ENCODE measurements around the gene LEMD2.

The LEMD2 gene

DNA sequence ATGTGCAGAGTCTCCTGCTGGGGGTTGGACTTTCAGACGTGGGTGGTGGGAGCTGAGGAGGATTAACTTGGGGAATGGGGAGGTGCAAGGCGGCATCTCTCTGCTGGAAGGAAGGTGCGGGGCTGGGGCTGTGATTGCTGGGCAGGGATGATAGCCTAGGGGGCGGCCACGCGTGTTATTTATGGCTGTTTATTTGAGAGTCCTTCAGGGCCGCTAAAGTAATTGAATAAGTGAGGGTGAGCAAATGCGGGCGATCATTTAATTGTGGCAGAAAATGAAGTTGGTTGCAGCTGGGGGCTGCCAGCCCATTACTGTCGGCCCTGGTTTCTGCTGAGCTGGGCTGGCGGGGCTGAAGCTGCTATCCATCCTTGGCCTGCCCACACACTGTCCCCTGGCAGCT, 34.7 kb downstream of the LEMD2 start:
- no peak for DNase-seq

DNA sequence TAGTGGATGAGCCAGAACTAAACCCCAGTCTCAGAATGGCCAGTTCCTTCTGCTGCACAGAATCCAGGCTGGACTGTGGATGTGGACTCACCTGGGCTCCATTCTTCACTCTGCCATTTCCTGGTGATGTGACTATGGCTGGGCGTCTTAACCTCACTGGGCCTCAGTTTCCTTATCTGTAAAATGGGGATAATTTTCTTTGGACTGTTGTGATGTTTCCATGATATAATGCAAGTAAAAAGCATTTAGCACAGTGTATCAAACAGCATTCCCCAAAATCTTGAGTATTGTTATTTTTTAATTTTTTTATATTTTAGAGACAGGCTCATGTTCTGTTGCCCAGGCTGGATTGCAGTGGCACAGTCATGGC, 36.3 kb downstream of the LEMD2 start:
- no peak for DNase-seq

DNA sequence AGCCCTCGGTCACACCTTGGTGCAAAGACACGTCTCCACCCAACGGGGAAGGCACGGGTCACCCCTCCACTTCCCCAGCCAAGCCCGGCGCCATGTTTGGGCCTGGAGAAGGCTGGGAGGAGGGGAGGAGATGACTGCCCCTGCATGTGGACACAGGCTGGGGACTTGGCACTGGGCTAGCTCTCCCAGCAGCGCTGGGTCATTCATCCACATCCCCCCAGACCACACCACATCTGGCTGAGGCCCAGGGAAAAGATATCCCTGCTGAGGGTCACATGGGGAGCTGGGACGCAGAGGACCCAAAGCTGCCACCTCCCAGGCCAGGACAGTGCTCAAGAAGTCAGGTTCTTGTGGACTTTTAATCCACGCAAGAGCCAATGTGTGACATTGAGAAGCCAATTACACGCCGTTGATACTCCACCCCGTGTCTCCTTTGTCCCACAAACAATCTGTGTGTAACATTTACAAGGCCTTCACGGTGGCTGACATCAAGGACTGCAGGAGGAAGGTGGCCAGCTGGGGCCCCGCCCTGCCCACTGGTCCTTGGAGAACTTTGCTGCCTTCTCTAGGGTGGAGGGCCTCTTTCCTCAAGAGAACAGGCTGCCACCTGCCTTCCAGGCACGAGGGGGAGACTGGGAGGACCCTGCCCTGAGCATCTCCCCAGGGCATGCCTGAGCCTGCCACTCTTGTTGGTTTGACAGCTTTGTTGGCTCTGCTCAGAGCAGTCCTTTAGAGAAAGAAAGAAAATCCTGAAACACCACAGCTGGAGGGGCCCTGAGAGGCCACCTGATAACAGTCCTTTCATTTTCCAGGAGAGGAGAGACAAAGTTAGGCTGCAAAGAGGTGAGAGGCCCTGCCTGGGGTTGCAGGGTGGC, 36.9 kb downstream of the LEMD2 start:
- DNase-seq: no peak

DNA sequence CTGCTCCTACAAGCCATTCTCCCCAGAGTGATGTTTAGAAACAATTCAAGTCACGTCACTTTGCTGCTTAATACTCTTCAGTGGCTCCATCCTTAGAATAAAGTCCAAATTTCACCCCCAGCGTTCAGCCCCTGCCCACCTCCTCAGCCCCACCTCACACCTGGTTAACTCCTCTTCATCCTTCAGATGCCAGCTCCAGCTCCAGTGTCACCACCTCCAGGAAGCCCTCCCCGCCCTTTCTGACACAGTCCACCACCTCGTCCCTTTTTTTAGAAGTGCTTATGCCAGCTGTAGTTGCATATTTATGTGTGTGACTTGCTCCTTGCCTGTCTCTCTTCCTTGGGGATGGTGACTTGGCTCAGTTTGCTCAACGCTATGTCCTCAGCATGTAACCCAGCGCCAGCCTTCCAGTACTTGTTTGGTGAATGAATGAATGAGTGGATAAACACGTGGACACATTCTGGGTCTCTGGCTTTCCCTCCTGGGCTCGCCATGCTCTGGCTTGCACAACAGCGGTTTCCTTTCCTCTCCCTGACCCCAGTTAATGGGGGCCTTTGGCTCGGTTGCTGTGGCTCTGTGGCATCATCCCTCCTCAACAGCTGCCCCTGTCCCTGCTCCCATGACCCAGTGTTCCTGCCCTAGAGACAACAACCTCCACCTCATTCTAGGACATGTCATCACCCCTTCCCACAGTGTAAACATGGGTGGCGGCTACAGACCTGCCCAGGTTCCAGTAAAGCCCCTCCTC, 38.5 kb downstream of the LEMD2 start:
- DNase-seq: no peak

DNA sequence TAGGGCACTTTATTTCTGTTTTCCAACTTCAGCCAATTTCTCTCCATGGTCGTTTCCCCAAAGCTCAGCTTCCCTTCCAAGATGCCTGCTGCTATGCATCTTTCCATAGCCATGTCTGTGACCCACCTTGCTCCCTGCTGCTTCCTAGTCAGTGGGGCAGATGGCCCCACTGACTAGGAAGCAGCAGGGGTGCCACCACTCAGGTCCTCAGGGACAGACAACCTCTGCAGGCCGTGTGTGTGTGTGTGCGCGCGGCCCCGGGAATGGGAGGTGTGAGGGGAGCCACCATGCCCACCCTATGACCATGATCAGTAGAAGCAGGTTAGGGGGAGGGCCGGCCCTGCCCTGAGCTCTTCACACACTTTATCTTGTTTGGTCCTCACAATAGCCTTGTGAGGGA, 39.5 kb downstream of the LEMD2 start:
- no peak for DNase-seq

DNA sequence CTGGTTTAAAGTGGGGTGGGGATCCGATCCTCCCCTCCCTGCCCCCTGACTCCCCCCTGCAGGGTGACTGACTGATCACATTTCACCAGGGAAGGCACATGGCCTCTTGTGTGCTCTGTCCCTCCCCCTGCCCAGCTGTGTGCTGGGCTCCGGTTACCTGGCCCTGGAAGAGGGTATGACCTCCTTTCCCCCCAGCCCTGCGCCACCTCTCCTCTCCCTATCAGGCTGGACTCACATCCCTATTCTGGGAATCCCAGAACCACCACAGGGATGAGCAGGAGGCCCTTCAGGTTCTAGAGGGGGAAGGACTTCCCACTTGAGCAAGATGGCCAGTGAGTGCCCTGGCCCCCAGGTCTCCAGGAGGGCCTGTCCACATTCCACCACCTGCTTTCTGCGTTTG, 40.1 kb downstream of the LEMD2 start:
- DNase-seq: no peak

DNA sequence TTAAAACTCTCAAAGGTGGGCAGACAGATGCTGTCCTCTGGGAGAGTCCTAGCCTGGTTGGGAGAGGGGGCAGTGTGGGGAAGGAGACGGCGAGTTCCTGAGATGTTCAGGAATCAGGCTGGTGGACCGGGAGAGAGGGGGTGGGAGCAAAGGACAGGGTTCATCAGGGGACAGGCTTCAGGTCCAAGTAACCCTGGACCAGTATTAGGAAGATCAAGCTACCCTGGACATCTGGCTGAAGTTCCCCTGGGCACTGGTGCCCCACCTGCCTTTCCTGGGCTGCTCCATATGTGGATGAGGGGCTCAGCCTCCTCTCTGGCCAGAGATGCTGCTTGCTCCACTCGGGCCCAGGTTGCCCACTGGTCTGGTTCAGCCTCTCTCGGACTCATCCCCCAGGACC, 41.1 kb downstream of the LEMD2 start:
- no peak for DNase-seq

DNA sequence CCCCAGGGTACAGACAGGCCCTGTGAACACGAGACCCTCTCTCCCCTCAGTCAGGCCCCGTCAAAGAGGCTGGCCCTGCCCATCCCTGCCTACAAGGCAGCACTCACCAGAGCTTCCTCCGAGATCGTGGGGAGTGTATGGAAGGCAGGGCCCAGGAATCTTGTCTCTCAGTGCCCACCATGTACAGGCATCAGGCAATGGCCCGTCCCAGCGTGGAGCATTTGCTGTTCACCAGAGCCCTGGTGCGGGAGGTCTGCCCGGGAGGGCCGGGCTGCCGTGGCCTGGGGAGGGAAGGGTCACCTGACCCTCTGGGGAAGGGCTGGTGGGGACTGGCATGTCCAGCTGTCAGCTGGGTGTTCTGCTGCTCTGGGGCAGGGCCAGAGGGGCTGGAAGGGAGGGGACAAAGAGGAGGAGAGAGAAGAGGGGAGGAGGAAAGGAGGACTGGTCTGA, 42.3 kb downstream of the LEMD2 start, which contains the start of gene IP6K3:
TSS of gene IP6K3 (minus strand) at position 255 of the 450 bp plus-strand sequence. CDS start 11,429 bp downstream, outside the sequence.
- DNase-seq: no peak

DNA sequence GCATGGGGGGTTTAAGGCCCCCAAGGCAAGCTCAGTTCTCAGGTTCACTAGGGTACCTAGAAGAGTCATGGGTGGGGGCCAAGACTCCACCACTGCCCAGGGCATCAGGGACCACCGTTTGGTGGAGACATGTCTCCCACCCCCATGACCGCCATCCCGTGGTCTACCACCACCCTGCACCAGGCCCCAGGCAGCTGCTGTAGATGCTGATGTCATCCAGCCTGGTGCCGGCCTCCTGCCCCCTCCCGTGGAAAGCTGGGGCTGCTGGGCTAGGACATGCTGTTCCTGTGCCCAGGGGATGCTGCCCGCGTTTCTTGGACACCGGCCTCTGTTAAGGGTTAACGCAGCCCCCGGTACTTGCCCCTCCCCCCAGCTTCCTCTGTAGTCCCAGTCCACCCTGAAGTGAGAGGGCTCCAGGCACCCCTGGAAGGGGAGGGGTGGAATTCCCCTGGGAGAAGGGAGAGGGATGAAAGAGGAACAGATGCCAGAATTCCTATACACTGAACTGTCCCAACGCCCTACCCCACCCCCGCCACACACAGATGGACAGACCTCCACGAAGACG, 42.8 kb downstream of the LEMD2 start:
- peak; percentile 87 for DNase-seq

DNA sequence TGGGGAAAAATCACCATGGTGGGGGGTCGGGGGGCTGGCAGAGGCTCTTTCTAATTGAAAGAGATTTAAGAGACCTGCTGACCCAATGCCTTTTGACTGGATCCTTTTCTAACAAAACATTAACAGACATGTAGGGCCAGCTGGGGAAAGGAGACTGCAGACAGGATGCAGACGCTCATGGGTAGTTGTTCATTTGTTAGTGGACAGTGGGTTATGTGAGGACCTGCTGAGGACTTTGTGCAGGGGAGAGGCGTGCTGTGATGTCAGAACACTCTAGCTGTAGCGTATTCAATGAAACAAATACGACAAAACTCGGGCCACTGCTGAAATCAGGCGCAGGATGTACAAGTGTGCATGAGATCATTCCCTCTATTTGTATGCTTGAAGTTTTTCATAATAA, 43.4 kb downstream of the LEMD2 start:
- DNase-seq: peak; percentile 18

DNA sequence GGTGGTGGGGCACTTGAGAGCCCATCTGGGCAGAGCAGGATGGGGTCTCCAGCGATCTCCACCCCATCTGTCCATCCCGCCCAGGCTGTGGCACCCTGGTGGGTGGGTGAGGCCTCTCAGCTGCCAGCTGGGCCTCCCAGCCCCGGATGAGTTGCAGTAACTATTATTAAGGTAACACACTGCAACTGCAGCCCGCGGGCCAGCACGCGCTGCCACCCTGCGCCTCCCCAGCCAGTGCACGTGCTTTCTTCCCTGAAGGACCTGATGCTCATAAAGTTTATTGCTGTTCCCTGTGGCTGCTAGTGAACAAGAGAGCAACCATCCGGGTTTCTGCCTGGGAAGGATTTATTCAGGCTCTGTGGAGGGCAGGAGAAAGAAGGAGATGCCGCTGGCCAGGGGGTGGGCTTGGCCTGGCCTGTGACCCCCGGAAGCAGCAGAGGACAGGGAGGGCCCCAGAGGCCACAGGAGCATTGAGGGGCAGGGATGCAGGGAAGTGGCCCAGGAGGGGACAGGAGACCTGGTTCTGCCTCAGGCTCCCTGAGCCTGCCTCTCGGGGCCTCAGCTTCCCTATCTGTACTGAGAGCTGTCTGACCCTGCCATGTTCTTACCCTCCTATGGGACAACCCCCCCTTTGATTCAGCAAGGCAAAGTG, 43.9 kb downstream of the LEMD2 start:
- DNase-seq: peak; percentile 16

DNA sequence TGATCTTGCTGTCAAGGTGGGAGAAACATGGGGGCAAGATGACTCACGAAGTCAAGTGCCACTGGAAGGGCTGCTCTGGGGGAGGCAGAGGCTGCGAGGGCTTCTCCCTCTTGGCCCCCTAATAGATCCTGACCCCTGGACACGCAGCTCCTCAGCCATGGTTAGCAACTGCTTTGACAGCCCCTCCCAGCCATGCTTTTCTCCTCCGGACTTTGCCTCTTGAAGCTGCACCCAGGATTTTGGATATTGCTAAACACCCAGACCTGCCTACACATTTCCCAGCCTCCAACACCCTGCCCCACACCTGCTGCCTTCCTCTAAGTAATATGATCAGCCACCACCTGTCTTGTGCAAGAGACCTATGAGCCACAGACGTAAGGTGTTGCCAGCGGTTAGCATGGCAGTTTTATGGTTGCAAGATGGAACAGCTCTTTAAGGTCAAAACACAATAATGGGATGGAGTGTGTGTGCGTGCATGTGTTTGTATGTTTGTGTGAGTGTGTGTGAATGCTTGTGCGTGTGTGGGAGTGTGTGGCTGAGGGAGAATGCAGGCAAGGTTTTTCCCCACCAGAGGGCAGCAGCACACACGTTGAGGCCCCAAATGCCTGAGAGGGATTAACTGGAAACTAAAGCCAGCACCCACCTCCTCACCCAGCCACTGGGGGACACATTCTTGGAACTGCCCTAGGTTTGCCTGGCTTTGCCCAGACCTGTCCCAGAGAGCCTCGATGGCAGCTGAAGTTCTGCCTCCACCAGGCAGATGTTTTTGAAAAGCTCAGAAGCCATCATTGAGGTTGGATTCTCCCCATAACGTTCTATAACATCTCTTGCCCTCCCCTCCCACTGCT, 44.7 kb downstream of the LEMD2 start:
- DNase-seq: peak; percentile 77

DNA sequence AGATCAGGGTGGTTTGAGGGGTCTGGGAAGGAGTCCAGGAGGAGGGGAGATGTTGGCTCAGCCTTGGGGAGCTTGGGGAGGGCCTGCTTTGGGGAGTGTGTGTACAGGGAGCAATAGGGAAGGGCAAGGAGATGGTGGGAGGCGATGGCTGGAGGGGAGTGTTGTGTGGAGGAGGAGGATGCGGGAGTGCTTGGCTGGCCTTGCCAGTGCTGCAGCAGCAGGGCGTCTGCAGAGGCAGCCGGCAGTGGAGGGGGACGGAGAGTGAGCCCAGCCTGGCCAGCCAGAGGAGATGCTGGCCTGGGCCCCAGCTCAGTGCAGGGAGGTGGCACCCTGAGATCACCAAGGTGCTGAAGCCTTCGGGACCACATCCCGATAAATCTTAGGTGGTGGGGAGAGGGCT, 46.1 kb downstream of the LEMD2 start:
- no peak for DNase-seq

DNA sequence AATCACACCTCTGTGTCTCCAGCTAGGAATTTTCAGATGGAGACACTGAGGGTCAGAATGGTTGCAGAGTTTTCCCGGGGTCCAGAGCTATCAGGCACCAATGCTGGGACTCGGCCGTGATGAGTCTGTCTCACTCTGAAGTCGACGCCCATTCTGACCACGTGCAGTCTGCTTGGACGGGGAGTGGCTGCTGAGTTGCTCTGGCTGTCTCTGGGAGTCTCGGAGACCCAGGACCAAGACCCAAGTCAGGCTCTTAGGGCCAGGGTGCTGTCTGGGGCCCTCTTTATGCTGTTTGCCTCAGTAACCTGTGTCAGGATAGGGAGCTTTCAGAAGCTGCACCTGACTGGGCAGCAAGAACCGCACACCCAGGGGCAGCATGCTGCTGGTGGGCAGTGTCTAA, 46.8 kb downstream of the LEMD2 start:
- no peak for DNase-seq

DNA sequence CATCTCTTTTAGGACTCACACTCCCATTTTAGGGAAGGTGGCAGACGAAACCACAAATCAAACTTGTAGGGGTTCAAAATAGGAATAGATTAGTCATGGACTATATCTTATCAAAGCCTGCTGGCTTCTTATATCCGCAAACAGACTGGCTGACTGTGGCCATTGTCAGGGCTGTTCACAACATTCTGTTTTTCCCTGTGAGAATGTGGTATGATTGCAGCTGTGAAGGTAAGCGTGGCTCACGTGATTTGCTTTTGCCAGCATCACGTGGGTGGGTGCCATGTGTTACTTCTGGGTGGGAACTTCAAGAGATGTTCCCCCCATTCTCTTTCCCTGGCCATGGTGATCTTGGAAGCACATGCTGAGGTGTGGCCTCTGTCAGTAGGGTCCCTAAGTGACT, 48.1 kb downstream of the LEMD2 start:
- DNase-seq: no peak

DNA sequence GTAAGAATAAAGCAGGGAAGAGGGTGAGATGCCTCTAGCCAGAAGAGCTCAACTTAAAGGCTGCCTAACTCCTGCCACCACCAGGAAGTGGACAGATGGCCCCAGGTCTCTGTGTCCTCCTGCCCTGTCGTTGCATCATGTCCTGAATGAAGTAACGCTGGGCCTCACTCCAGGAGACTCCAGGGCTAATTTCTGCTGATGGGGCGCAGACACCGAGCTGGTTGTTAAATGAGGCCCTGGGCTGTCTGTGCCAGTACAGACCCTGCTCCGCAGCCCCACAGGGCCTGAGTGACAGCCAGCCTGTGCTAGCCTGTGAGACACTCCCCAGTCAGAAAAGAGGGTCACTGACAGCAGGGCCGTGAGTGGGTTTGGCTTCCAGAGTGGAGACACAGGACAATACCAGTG, 48.7 kb downstream of the LEMD2 start:
- no peak for DNase-seq

DNA sequence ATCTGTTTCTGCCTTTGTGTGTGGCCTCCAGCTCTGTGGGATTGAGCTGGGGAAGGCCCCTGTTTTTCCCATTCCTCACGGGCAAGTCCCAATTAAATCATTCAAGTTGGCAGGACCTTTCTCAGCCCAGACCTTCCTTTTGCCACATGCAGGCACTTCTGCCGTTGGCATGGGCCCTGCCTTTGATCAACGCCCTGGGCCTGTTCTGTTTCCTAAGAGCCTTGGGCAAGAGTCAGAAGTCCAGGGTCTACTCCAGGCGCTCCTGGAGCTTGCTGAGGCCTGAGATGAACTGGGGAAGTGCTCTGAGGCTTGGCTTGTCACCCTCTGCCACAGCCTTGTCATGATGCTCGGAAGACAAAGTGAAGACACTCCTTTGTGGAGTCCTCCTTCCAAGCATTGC, 49.4 kb downstream of the LEMD2 start:
- no peak for DNase-seq

DNA sequence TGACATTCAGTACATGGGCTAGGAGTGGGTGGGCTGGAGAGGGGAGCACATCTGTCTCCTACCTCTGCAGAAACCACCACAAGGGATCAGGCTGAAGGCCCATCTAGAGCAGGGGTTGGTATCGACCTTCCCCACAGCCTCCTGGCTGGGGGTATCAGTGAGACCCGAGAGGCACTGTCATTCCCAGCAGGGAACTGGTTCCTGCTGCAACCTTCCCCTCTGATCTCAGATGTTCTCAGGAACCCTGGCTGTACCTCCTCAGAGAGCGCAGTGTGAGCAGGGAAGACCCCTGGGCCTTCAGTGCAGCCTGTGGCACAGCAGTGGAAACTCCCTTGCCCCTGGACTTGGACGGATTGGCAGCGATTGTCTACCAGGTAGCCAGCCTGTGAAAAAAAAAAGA, 50.1 kb downstream of the LEMD2 start:
- no peak for DNase-seq

DNA sequence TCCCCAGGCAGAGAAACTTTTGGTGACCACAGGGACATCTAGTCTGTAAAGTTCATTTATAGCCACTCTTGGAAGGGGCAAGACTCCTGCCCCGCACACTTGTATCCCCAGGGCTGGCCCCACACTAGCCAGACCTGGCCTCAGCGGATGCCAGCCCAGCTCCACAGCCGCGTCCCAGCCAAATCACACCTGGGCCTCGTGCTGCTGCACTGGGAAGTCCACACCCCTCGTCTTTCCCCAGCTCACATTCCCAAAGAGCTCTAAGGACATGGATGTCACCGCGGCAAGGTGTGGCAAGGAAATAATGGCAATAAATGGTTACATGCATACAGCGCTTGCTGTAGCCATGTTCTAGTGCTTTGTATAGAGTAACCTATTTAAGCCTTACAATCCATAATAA, 50.8 kb downstream of the LEMD2 start:
- no peak for DNase-seq

DNA sequence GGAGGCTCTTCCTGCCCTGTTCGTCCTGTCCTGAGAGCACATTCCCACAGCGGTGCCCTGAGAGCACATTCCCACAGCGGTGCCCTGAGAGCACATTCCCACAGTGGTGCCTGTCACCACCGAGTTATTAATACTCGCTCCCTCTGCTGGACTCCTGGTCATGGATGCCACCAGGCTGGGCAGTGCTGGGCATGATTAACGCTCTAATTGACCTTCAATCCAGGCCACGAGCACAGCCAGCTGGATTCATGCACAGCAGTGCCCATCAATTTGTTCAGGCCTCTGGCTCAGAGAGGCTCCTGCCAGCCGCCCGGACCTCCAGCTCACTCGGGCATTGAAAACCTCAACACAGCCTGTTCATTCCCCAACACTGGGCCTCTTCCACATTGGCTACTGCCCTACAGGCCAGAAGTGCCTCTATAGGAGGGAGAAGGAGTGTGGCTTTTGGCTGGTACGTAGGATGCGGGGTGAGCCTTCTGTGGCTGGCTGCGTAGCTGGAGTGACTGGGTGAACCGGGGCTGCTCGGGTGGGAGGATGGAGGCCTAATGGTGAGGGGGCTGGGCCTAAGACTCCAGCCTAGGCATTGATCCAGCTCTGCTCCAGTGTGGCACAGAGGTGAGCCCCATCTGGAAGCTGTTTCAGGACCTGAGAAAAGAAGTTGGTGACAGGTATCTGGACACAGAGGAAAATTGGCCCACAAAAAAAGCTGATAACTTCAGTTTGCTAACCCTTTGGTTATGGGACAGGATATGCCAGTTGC, 51.5 kb downstream of the LEMD2 start:
- no peak for DNase-seq

DNA sequence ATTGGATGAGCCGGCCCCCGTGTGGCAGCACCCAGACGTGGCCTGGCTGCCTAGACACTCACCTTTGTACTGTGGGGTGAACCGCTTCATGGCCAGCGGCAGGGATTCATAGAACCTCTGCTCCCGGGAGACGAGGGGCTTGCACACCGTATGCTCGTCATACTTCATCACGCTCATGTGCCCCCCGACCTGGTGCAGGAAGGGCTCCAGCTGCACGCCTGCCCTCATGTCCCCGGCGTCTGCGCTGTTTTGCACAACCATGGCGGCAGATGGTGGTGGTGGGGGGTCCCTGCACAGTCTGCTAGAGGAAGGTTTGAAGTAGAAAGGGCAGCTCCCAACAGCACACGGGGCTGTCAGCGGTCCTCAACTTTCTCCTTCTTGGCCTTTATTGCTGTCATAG, 53.7 kb downstream of the LEMD2 start:
- no peak for DNase-seq

DNA sequence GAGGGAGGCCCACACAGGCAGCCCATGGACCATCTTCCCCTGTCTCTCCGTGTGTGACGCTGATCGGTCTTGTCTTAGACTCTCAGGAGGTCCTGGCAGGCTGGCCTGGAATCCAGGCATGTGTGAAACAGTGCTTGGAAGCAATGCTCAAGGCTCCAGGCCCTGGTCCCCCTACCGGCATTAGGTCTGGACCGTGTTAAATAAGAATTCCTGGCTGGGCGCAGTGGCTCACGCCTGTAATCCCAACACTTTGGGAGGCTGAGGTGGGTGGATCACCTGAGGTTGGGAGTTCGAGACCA, 55.3 kb downstream of the LEMD2 start:
- no peak for DNase-seq
